ENCODE measurements around the gene C12orf43.
A peak's percentile ranks its signal among the peaks of the same experiment; 100 is the strongest.
"Not testable (repeated sequence)": the region's sequence is repeated elsewhere in the genome, so short reads cannot be mapped to it uniquely, and the experiment has no call there.

The C12orf43 gene

GRCh38 chr12:121015825-121016766 is at the start of gene C12orf43:
C12orf43 (minus strand) TSS chr12:121016487; CDS start chr12:121016474, 13 bp downstream.
- H3K27ac Mint-ChIP-seq = peak within 1 kb of the TSS; percentile 100
- H3K36me3 Mint-ChIP-seq = peaks cover 6% of the 10 kb centered on the region
- H3K4me1 Mint-ChIP-seq = peaks cover 22% of the 10 kb centered on the region
- peak within 1 kb of the TSS; percentile 99 for H3K4me3 Mint-ChIP-seq
- H3K9me3 Mint-ChIP-seq = no peaks in the 10 kb centered on the region
- no peaks in the 10 kb centered on the region for H3K27me3 Mint-ChIP-seq

GRCh38 chr12:121065345-121065744 is 49.1 kb upstream of the C12orf43 start:
- Mint-ChIP-seq H3K4me1 (peaks cover 20% of the 10 kb centered on the region), H3K36me3 (no peaks in the 10 kb centered on the region), H3K27me3 (no peaks in the 10 kb centered on the region), H3K27ac (no peak overlapping the region), H3K4me3 (no peak overlapping the region), H3K9me3 (no peaks in the 10 kb centered on the region)

- not testable (repeated sequence) for H3K27ac Mint-ChIP-seq, H3K9me3 Mint-ChIP-seq, H3K36me3 Mint-ChIP-seq, H3K4me3 Mint-ChIP-seq, H3K27me3 Mint-ChIP-seq
- H3K4me1 Mint-ChIP-seq = peaks cover 26% of the 10 kb centered on the region
Observed at GRCh38 chr12:121064586-121064985, 48.3 kb upstream of the C12orf43 start.

GRCh38 chr12:121064116-121064515 is 47.8 kb upstream of the C12orf43 start:
- Mint-ChIP-seq H3K27me3 (no peaks in the 10 kb centered on the region), H3K27ac (no peak overlapping the region), H3K36me3 (no peaks in the 10 kb centered on the region), H3K4me3 (no peak overlapping the region), H3K4me1 (peaks cover 26% of the 10 kb centered on the region), H3K9me3 (no peaks in the 10 kb centered on the region)

- Mint-ChIP-seq H3K27me3 (no peaks in the 10 kb centered on the region), H3K9me3 (no peaks in the 10 kb centered on the region), H3K4me1 (peaks cover 26% of the 10 kb centered on the region), H3K4me3 (no peak overlapping the region), H3K36me3 (no peaks in the 10 kb centered on the region), H3K27ac (no peak overlapping the region)
Observed at GRCh38 chr12:121062391-121063045, 46.2 kb upstream of the C12orf43 start.

GRCh38 chr12:121061831-121062230 is 45.5 kb upstream of the C12orf43 start:
- H3K4me1 Mint-ChIP-seq = peaks cover 26% of the 10 kb centered on the region
- H3K27me3 Mint-ChIP-seq = no peaks in the 10 kb centered on the region
- no peak overlapping the region for H3K4me3 Mint-ChIP-seq
- no peak overlapping the region for H3K27ac Mint-ChIP-seq
- H3K36me3 Mint-ChIP-seq = no peaks in the 10 kb centered on the region
- no peaks in the 10 kb centered on the region for H3K9me3 Mint-ChIP-seq

GRCh38 chr12:121060149-121061001 is 44.1 kb upstream of the C12orf43 start:
- Mint-ChIP-seq H3K27ac (peak overlapping the region; percentile 30), H3K4me1 (peaks cover 18% of the 10 kb centered on the region), H3K36me3 (no peaks in the 10 kb centered on the region), H3K9me3 (no peaks in the 10 kb centered on the region), H3K4me3 (peak overlapping the region; percentile 81), H3K27me3 (no peaks in the 10 kb centered on the region)

- peak overlapping the region; percentile 63 for H3K4me3 Mint-ChIP-seq
- no peaks in the 10 kb centered on the region for H3K36me3 Mint-ChIP-seq
- H3K27ac Mint-ChIP-seq = peak overlapping the region; percentile 62
- H3K4me1 Mint-ChIP-seq = peaks cover 9% of the 10 kb centered on the region
- no peaks in the 10 kb centered on the region for H3K9me3 Mint-ChIP-seq
- no peaks in the 10 kb centered on the region for H3K27me3 Mint-ChIP-seq
Observed at GRCh38 chr12:121059031-121059898, 43.0 kb upstream of the C12orf43 start.

- Mint-ChIP-seq H3K4me1 (peaks cover 9% of the 10 kb centered on the region), H3K27me3 (no peaks in the 10 kb centered on the region), H3K36me3 (no peaks in the 10 kb centered on the region), H3K27ac (no peak overlapping the region), H3K9me3 (no peaks in the 10 kb centered on the region), H3K4me3 (no peak overlapping the region)
Observed at GRCh38 chr12:121057794-121058193, 41.5 kb upstream of the C12orf43 start.

GRCh38 chr12:121053706-121054105 is 37.4 kb upstream of the C12orf43 start:
- Mint-ChIP-seq H3K4me3 (no peak overlapping the region), H3K9me3 (no peaks in the 10 kb centered on the region), H3K27me3 (no peaks in the 10 kb centered on the region), H3K27ac (no peak overlapping the region), H3K36me3 (no peaks in the 10 kb centered on the region), H3K4me1 (no peaks in the 10 kb centered on the region)

- Mint-ChIP-seq H3K4me1 (peaks cover 6% of the 10 kb centered on the region), H3K36me3 (no peaks in the 10 kb centered on the region), H3K4me3 (no peak overlapping the region), H3K27ac (no peak overlapping the region), H3K9me3 (no peaks in the 10 kb centered on the region), H3K27me3 (no peaks in the 10 kb centered on the region)
Observed at GRCh38 chr12:121050725-121051124, 34.4 kb upstream of the C12orf43 start.

- Mint-ChIP-seq H3K9me3 (no peaks in the 10 kb centered on the region), H3K36me3 (no peaks in the 10 kb centered on the region), H3K4me1 (peaks cover 14% of the 10 kb centered on the region), H3K4me3 (no peak overlapping the region), H3K27ac (peak overlapping the region; percentile 33), H3K27me3 (no peaks in the 10 kb centered on the region)
Observed at GRCh38 chr12:121048442-121048841, 32.2 kb upstream of the C12orf43 start.

GRCh38 chr12:121047400-121047799 is 31.1 kb upstream of the C12orf43 start:
- not testable (repeated sequence) for H3K9me3 Mint-ChIP-seq, H3K27ac Mint-ChIP-seq, H3K4me3 Mint-ChIP-seq, H3K36me3 Mint-ChIP-seq, H3K27me3 Mint-ChIP-seq
- peaks cover 14% of the 10 kb centered on the region for H3K4me1 Mint-ChIP-seq

GRCh38 chr12:121043067-121043466 is 26.8 kb upstream of the C12orf43 start:
- H3K36me3 Mint-ChIP-seq = no peaks in the 10 kb centered on the region
- H3K4me1 Mint-ChIP-seq = peaks cover 28% of the 10 kb centered on the region
- H3K4me3 Mint-ChIP-seq = no peak overlapping the region
- H3K27me3 Mint-ChIP-seq = no peaks in the 10 kb centered on the region
- H3K9me3 Mint-ChIP-seq = no peaks in the 10 kb centered on the region
- H3K27ac Mint-ChIP-seq = no peak overlapping the region

Data from activated naive CD4-positive, alpha-beta T cell treated with anti-CD3 and anti-CD28 coated beads, Interleukin-2, amount 50 U/mL, for 24 hours (primary cell).